Pancreas (tissue), 10 donors: Measurements from ENCODE around the gene UBE2C. TPM values are rescaled to one million over a fixed set of nuclear protein-coding genes. Genes with fewer than 3 reads are reported as not detected.
"Not testable (repeated sequence)": the region's sequence is repeated elsewhere in the genome, so short reads cannot be mapped to it uniquely, and the experiment has no call there.

Experiments used
- ATAC-seq, 4 donors: fragments of 200-7000 bp; cut with Tn5 transposase; one replicate each; pipeline versions ENCODE4 v1.8.0 to v1.9.1; 2020; ENCODE audit warnings: mild to moderate bottlenecking in 4 of 4, moderate library complexity in 4 of 4
- DNase-seq, 6 donors: peaks; one replicate each; pipeline ENCODE4 v3.0.0-alpha.2; 2020
- FAIRE-seq: peaks from 2 replicates; lab custom pipeline; 2012; peaks lifted over from hg19 to GRCh38; lab: Jason Lieb, UNC
- H3K27ac ChIP-seq, 4 donors: fragments of 200-600 bp; sonication (generic); 1 replicate in 3 of 4; 2 replicates in 1 of 4; pipeline versions ENCODE4 v1.5.0 to v1.8.0; 2020
- H3K27me3 ChIP-seq, 4 donors: fragments of 200-600 bp; one replicate each; pipeline ENCODE4 v1.8.0; 2021
- H3K36me3 ChIP-seq, 3 donors: fragments of 200-600 bp; sonication (generic) in 1 of 3; one replicate each; pipeline versions ENCODE4 v1.5.0 to v1.8.0; 2020 to 2021
- H3K4me1 ChIP-seq, 3 donors: fragments of 200-600 bp; one replicate each; pipeline ENCODE4 v1.8.0; 2021
- H3K4me3 ChIP-seq, 4 donors: fragments of 200-600 bp; sonication (generic) in 2 of 4; one replicate each; pipeline versions ENCODE4 v1.5.0 to v1.8.0; 2020 to 2021
- H3K9me3 ChIP-seq, 4 donors: fragments of 200-600 bp; one replicate each; pipeline ENCODE4 v1.8.0; 2021
- CTCF ChIP-seq, 4 donors: fragments of 200-600 bp; sonication (generic) in 3 of 4; IDR thresholded peaks; one replicate each; pipeline versions ENCODE4 v1.5.0 to v1.8.0; 2021; ENCODE audit warnings: antibody characterized with exemption in 4 of 4
- WGBS, 2 donors: extraction: QIAGEN DNeasy Blood & Tissue Kit; methylation state at CpG; one replicate each; pipeline ENCODE4 v1.1.7; 2013; 5-methylcytosine and 5-hydroxymethylcytosine counted together
- intact Hi-C, 3 donors: fragments of 100-400 bp; cut with DNase I; formaldehyde crosslinking; loops; one replicate each; pipeline versions ENCODE4 v1.11.1 to v1.14.2; 2022
- polyA plus RNA-seq, 2 donors: library from polyadenylated mRNA; stranded (reverse); fragments of 200-250 nt; gene quantifications; one replicate each; pipeline ENCODE4 v1.2.3, GENCODE V29; 2013
- total RNA-seq, 6 donors: library from RNA; stranded (reverse); fragmentation: NEBNext Ultra II Directional in 4 of 6; extraction: Animal tissue kit (Norgen Biotek cat#: 25700) in 4 of 6; gene quantifications; one replicate each; pipeline versions ENCODE4 v1.2.1 to v1.2.4, GENCODE V29; 2021 to 2023
- donor health status: healthy with polysubstance abuse.
- donor health status: DM: no; HTN: no; CAD: no; lungs with moderate emphysema.
- donor health status: DM: no; HTN: no; CAD: no.
- donor health status: control.
- donor health status: control.
- donor health status: Bipolar disorder and iron deficiency.
- donor health status: DM: yes; HTN: yes; CAD: no.
- donor health status: DM: no; HTN: no; CAD: no.
- donor health status: DM: no; HTN: no; CAD: no.
- donor health status: DM: yes; HTN: yes; CAD: no.

The UBE2C gene
- total and polyA plus RNA-seq, 8 donors = 0.31 to 1.9 (median 0.73) TPM; not detected in 2

DNA sequence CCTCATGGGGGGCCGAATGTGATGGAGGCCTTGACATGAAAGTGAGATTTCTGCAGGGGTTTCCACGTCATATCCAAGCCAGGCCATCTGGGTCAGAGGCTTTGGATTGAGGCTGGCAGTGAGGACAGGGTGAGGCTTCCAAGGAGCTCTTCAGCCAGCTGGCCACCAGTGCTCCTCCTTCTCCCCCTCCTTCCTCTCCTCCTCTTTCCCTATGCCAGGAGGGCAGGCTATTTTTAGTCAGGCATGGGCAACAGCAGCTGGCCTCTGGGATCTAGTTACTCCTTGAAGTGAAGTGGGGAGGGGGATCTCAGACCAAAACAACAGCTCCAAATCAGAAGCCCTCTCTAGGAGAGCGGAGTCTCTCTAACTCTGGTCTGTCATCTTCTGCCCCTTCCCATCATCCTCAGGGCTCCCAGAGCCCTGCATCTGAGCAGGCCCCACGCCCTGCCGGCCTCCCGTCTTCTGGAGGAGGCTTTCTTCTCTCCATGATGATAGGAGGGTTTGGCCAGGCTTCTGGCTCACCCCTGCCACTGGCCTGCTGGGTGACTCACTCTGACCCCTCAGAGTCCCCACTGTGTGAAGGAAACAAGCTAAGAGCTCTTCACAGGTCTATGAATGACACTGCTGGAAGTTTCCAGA lies 14.1 kb downstream of the UBE2C start:
- no peak for FAIRE-seq

DNA sequence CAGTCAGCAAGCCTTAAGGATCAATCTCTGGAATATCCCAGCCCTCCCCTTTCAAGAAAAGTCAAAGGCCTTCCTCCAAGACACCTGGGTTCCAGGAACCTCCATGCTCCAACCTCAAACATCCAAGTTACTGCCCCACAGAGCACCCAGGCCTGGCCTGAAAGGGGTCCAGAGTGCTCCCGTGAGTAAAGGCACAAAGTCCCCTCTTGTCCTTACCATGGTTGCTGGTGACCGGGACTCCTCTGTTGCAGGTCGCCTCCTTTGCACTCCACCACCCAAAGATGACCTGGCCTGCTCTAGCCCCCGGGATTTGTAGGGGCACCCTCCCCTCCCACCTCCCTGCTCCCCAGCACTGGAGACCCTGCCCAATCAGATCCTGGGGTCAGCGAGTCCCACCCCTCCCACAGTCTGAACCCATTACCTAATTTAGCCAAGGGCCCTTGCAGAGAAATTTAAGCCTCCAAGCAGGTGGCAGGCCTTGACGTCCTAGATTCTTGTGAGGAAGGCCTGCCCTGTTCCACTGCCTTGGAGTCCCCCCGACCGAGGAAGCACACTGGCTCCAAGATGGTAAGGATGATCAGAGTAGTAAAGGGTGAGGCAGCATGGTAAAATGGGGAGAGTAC lies 14.7 kb downstream of the UBE2C start, which contains the start of gene TNNC2:
TSS of gene TNNC2 (minus strand) at position 283 of the 623 bp plus-strand sequence. CDS start at position 219, 64 bp downstream.
- H3K27ac ChIP-seq = no peak within 1 kb of the TSS
- DNase-seq = no peak
- H3K27me3 ChIP-seq = peaks cover 0 to 3% (median 1%) of the 10 kb centered on the region in 4 donors
- H3K9me3 ChIP-seq = no peaks in the 10 kb centered on the region
- 71 to 82% methylated on average over 7 to 8 of the region's 8 CpGs for WGBS, 2 donors
- TF ChIP-seq CTCF (IDR thresholded peaks at IDR 0.05) = no peak
- no peak for ATAC-seq
- intact Hi-C loops = loop anchor here in 1 of 3 donors (10.0 kb wide), 1 partner anchor 138 kb away; no protein-coding TSS in a partner anchor
- no peaks in the 10 kb centered on the region for H3K36me3 ChIP-seq
- peaks cover 0 to 4% (median 0%) of the 10 kb centered on the region in 3 donors for H3K4me1 ChIP-seq
- no peak for FAIRE-seq
- H3K4me3 ChIP-seq = no peak within 1 kb of the TSS

More for the DNA sequence above, 14.1 kb downstream of the UBE2C start:
- DNase-seq (no peak), ATAC-seq (no peak)
- no peak for TF ChIP-seq CTCF (IDR thresholded peaks at IDR 0.05)
- Histone ChIP-seq H3K27ac (no peak overlapping the region), H3K4me1 (peaks cover 0 to 4% (median 0%) of the 10 kb centered on the region in 3 donors), H3K36me3 (no peaks in the 10 kb centered on the region), H3K9me3 (no peaks in the 10 kb centered on the region), H3K4me3 (no peak overlapping the region), H3K27me3 (peaks cover 0 to 7% (median 2%) of the 10 kb centered on the region in 4 donors)
- WGBS, 2 donors = 71 to 80% methylated on average over 6 of the region's 6 CpGs
- intact Hi-C loops = loop anchor here in 1 of 3 donors (10.0 kb wide), 1 partner anchor 138 kb away; no protein-coding TSS in a partner anchor

DNA sequence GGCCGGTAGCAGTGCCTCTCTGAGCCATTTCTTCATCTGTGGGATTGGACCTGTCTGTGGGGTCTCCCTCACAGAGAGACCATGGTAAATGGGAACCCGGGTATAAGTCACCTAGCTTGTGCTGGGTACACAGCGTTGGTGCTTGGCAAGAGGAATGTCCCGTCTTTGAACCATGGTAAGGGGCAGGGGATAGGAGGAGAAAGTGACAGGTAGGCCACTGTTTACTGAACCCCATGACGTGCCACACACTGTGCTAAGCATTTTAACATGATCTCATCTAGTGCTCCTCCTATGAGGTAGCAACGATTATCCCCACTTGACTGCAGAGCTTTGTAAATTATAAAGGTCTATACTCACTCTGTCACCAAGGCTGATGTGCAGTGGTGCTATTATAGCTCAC lies 15.3 kb downstream of the UBE2C start:
- intact Hi-C loops = loop anchor here in 1 of 3 donors (10.0 kb wide), 1 partner anchor 137 kb away; no protein-coding TSS in a partner anchor
- 62 to 63% methylated on average over 6 of the region's 6 CpGs for WGBS, 2 donors
- ATAC-seq (no peak), DNase-seq (no peak), FAIRE-seq (no peak)
- H3K9me3 ChIP-seq = no peaks in the 10 kb centered on the region
- peaks cover 0 to 4% (median 0%) of the 10 kb centered on the region in 3 donors for H3K4me1 ChIP-seq
- no peak overlapping the region for H3K4me3 ChIP-seq
- H3K36me3 ChIP-seq = no peaks in the 10 kb centered on the region
- no peak for TF ChIP-seq CTCF (IDR thresholded peaks at IDR 0.05)
- H3K27me3 ChIP-seq = no peaks in the 10 kb centered on the region
- no peak overlapping the region for H3K27ac ChIP-seq

- DNase-seq = no peak
- no peak overlapping the region for H3K4me3 ChIP-seq
- no peaks in the 10 kb centered on the region for H3K27me3 ChIP-seq
- no peak for ATAC-seq
- 50 to 60% methylated on average over 1 to 2 of the region's 2 CpGs for WGBS, 2 donors
- intact Hi-C loops = loop anchor here in 1 of 3 donors (10.0 kb wide), 1 partner anchor 136 kb away; no protein-coding TSS in a partner anchor
- TF ChIP-seq CTCF (IDR thresholded peaks at IDR 0.05) = no peak
- no peaks in the 10 kb centered on the region for H3K9me3 ChIP-seq
- H3K4me1 ChIP-seq = no peaks in the 10 kb centered on the region
- FAIRE-seq = no peak
- H3K36me3 ChIP-seq = no peaks in the 10 kb centered on the region
- no peak overlapping the region for H3K27ac ChIP-seq
Measured at GRCh38 chr20:45828589-45828988, 16.1 kb downstream of the UBE2C start.

GRCh38 chr20:45829673-45830106 lies 17.2 kb downstream of the UBE2C start:
- H3K27ac ChIP-seq = not testable (repeated sequence)

More at GRCh38 chr20:45829673-45830106, 17.2 kb downstream of the UBE2C start:
- intact Hi-C loops = loop anchor here in 1 of 3 donors (10.0 kb wide), 1 partner anchor 135 kb away; no protein-coding TSS in a partner anchor
- not testable (repeated sequence) for FAIRE-seq, H3K27me3 ChIP-seq, ATAC-seq, H3K4me1 ChIP-seq, H3K4me3 ChIP-seq, H3K36me3 ChIP-seq, H3K9me3 ChIP-seq, DNase-seq
- 71 to 77% methylated on average over 4 of the region's 4 CpGs for WGBS, 2 donors
